Activated gamma-delta T cell treated with Interleukin-2 at 50 U/mL for 16 hours (primary cell): Measurements from ENCODE around the gene P2RY8.
"Not testable (repeated sequence)": the region's sequence is repeated elsewhere in the genome, so short reads cannot be mapped to it uniquely, and the experiment has no call there.

Source experiments
- DNase-seq: peaks from one replicate; pipeline ENCODE4 v3.0.0-alpha.2; 2020

The P2RY8 gene

DNA sequence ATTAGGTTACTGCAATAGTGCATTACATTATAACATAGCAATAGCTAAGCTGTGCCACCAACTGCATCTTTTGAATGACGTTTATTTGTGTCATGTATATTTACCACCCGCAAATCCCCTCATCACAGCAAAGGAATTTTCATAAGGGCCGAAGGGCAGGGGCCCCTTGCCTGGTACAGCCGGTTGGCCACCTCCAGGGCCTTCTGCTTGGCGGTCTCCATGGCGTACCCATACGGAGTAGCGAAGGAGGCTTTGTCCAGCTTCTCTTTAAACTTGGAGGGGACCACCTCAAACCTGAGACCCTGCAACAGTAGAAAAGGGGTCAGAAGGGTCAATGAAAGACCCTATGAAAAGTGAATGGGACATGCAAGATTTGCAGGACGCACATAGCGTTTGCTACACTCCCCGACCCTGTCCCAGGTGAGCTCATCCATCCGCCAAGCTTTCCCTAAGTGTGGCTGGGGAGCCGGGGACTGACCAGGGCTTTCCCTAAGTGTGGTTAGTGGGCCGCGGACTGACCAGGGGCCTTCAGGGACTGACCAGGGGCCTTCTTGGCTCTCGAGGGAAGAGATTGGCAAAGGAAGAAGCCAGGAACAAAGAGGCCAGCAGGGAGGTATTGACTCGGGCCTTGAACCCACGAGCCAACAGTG lies 94.8 kb downstream of the P2RY8 start:
- no peak for DNase-seq

DNA sequence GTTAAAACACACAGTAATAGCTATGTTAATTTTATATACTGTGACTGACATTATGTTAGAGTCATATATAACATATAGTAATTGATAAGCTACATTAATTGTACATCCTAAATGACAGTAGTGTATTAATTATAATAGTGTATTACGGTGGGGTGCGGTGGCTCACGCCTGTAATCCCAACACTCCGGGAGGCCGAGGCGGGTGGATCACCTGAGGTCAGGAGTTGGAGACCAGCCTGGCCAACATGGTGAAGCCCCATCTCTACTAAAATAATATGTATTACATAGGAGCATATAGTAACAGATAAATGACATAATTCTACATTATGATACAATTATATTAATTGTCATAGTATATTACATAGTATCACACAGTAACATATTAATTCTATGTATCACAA lies 96.5 kb downstream of the P2RY8 start:
- DNase-seq = no peak

DNA sequence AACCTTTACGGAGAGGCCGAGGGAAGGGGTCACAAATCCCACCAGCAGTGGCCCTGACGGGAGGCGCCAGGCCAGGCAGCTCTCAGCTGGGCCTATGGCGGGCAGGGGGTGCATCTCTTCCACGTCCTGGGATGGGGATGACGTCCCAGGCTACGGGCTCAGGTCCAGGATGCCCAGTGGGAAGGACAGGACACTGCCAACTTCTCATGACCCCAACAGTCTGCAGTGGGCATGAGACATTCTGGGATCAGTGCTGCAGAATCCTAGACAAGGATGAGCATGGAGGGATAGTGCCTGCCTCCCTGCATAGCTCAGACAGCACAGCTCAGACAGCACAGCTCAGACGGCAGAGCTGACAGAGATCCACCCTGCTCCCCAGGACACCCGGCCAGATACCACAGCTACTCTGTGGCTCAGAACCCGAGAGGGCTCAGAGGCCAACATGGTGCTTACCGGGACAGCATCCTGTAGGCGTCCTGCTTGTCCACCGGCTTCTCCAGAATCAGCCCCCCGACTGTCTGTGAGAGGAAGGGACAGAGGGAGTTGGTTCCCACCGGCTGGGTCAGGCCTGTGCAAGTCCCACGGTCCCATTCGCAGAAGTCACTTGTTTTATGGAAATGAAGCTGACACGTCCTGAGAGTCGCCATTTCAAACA lies 101.6 kb downstream of the P2RY8 start:
- DNase-seq = no peak

DNA sequence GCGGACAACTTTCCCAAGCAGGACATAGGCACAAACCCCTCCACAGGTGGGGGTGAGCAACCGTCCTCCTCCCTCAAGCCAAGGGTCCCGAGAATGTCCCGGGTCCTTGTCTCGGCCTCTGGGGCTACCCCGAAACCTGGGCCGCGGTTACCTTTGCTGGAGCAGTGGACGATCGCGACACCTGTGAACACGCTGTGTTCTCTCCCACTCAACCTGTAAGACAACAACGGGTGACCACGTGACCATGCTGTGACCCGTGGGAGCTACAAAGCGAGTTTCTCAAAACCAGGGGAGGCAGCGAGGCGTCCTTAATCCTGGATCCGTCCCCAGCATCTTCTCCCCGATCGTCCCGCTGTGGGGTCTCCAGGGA lies 102.1 kb downstream of the P2RY8 start:
- no peak for DNase-seq

DNA sequence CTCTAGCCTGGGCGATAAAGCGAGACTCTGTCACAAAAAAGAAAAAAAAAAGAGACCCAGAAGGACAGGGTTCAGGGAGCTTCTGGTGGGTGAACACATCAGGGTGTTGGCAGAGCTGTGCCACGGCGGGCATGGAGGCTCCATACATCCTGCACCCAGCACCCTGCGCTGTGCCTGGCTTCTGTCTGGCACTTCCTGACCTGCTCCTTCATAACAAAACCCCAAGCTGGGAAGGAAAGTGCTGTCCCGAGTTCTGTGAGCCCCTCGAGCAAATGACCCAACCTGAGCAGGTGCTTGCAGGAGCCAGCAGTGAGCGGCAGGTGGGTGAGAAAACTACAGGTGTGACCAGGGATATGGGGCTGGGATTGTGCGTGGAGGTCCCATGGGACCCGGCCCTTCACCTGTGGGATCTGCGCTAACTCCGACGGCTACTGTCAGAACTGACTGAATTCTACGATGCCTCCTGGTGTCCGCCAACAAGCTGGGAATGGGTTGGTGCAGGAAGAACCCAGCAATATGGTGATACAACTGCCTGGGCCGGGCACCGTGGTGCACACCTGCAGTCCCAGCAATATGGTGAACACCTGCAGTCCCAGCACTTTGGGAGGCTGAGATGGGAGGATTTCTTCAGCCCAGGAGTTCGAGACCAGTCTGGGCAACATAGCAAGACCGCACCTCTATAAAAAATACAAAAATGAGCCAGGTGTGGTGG lies 103.2 kb downstream of the P2RY8 start:
- no peak for DNase-seq

DNA sequence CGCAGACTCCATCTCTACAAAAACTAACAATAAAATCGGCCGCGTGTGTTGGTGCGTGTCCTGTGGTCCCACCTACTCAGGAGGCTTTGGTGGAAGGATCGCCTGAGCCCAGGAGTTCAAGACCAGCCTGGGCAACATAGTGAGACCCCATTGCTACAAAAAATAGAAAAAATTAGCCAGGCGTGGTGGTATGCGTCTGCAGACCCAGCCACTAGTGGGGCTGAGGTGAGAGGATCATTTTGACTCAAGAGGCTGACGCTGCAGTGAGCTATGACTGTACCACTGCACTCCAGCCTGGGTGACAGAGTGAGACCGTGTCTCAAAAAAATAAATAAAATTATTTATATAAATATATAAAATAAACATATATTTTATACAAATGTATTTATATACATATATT lies 106.5 kb downstream of the P2RY8 start:
- DNase-seq = no peak

DNA sequence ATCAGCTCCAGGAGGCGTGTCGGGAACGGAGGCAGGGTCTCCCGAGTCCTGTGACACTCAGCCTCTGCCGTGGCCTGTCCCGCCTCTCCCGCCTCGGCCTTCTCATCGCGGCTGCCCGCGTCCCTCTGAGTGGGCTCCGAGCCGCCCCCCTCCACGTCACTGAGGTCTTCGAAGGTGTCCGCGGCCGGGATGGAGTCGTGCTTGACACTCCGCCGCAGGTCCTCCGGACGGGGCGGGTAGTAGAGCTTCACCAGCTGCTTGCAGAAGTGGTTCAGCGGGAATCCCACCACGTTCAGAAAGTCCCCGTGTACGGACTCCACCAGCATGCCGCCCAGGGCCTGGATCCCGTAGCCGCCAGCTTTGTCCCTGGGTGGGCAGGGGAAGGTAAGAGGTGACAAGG lies 109.2 kb downstream of the P2RY8 start:
- DNase-seq = no peak

DNA sequence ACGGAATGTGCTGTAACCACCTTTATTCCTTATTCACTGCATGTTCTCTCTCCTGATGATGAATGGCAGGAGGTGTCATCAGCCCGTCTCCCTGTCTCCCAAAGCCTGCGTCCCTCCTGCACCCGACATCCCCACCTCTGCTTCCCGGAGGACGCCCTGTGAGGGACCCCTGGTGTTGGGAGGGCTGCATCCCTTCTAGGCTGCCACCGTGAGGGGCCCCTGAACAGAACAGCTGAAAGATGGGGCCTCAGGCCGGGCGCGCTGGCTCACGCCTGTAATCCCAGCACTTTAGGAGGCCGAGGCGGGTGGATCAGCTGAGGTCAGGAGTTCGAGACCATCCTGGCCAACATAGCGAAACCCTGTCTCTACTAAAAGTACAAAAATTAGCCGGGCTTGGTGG lies 110.7 kb downstream of the P2RY8 start:
- DNase-seq = not testable (repeated sequence)

DNA sequence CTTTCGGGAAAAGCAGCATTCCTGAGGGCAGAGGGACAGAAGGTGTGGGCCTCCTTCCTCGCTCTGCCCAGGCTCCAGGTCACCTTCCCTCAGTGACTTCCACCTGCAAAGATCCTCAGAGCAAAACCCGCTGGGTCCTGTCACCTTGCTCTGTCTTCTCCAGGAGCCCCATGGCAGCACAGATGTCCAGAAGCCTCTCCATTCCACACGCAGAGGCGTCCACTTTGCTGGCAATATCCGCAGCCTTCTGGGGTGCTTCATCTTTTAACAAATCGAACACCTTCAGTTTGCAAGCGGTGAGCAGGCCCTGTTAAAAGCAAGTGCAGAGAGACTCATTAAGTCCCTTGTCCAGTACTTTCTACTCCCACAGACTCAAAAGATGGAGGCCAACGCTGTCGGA lies 111.6 kb downstream of the P2RY8 start:
- DNase-seq = no peak

DNA sequence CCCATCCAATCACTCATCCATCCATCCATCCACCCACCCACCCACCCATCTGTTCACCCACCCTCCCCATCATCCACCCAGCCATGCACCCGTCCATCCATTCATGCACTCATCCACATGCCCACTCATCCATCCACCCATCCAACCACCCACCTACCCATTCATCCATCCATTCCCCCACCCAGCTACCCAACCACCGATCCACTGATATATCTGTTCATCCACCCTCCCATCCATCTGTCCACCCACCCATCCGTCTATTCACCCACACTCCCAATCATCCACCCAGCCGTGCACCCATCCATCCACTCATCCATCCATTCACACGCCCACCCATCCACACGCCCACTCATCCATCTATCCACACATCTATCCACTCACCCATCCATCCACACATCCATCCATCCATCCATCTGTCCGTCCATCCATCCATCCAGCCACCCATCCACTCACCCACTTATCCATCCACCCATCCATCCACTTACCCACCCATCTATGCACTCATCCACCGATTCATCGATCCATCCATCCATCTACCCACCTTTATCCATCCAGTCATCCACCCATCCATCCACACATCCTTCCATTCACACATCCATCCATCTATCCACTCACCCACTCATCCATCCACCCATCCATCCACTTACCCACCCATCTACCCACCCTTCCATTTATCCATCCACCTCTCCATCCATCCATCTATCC lies 112.7 kb downstream of the P2RY8 start:
- DNase-seq = no peak

DNA sequence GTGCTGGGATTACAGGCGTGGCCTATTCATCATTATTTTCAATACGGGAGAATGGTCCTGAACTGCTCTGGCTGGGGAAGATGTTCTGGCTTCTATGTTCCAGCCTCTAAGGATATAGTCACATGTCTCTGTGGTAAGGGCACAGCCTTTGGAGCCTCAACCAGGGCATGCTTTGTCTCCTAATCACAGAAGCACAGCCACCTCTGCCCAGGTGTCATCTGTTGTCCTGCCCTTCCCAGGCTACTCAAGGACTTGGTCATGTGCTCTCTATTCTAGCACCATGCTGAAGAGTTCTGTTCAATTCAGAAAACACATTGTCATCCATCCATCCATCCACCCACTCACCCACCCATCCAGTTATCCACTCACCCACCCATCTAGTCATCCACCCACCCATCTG lies 113.8 kb downstream of the P2RY8 start:
- DNase-seq = no peak

DNA sequence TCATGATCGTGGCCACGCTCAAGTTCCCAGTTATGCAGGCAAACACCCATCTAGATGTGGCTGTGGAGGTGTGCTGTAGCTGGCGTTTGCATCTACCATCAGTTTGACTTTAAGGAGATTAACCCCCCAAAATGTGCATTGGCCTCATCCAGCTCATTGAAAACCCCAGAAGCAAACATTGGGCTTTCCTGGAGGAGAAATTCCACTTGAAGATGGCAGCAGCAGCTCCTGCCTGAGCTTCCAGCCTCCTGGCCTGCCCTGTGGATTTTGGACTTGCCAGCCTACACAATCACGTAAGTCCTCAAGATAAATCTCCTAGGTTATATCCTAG lies 114.9 kb downstream of the P2RY8 start:
- DNase-seq = no peak

DNA sequence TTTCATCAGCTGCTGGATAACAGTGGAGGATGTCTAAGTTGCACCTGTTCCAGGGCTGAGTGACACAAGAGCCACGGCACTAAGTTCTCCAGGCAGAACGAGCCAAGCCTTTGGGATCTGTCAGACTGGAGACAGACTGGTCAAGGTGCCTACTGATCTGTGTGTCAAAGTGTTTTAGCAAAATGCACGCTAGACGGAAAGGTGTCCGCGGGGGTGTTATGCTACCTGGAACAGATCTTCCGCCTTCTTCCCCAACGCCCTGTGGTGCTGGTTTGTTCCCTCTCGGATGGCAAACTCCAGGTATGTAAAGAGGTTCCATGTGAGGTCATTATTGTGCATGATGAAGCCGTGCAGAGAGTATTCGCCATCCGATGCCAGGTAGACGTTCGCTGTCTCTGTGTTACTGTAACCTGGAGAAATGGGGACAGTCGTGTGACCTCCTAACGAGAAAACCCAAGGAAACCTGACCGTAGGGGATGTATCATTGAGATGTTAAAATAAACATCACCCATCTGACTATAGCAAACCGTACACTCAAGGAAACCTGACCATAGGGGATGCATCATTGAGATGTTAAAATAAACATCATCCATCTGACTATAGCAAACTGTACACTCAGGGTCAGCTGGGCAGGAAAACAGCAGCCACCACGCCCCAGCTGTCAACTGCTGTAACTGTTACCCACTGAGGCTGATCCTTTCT lies 115.4 kb downstream of the P2RY8 start:
- no peak for DNase-seq

DNA sequence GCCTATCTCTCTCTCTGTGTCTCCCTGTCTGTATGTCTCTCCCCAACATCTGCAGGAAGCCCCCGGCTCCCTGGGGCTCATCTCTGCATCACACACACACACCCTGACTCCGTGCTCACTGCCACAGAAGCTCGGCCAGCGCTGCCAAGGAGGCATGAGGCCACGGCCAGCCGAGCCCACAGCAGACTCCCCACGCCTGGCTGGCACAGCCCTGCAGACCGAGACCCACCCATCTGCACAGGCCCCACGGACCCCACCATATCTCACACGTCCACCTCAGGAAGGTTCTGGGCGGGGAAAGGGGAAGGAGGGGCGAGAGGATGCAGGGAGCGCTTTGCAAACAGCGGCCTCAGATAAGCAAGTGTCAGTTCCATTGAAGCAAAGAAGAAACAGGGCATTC lies 116.6 kb downstream of the P2RY8 start:
- DNase-seq = no peak

DNA sequence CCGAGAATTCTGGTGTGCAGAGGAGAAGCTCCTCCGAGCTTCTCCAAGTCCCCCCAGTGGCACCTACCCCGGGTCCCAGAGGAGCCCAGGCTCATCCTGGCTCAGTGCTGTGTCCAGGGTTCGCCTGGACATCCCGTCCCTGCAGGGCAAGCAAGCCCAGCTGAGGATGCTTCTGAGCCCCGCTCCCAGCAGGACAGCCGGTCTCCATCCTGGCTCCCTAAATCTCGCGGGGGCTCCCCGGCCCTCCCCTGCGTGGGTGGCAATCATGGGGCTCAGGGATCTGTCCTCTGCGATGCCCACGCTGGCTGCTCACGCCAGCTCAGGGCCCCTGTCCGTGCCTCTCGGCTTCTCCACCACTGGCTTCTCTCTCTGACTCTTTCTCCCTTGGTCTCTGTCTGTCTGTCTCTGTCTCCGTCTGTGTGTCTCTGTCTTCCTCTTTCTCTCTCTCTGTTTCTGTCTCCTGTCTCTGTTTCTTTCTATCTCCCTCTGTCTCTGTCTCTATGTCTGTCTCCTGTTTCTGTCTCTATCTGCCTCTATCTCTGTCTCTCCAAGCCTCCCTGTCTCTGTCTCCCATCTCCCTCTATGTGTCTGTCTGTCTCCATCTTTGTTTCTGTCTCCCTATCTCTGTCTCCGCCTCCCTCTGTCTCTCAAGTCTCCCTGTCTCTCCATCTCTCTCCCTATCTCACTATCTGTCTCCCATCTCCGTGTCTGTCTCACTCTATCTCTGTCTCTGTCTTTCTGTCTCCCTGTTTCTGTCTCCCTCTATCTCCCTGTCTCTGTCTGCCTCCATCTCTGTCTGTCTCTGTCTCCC lies 117.2 kb downstream of the P2RY8 start:
- DNase-seq = no peak

DNA sequence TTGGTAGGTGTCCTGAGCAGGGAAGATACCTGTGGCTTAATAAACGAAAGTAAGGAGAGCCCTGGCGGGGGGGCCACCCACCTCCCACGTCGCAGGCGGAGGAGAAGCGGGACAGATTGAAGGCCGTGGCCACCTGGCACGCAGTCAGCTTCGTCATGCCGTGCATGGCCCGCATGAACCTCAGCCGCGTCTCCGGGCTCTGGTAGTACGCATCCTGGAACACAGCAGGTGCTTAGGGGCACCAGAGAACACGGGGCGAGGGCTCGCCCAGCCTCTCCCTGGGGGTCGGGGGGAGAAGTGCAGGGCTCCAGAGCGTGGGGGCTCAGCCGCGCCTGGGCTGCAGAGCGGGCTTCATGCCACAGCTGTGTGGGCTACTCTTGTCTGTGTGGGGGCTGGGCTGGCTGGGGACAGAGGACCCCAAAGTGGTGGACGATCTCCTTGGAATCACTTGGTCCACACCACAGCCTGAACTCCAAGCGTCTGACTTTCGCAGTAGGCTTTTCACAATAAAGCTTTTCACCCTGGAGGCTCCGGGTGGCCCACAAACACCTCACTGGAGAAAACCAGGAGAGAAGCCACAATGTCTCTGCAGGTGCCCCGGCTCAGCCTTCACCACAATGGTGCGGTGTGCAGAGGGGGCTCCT lies 118.0 kb downstream of the P2RY8 start:
- DNase-seq = no peak

DNA sequence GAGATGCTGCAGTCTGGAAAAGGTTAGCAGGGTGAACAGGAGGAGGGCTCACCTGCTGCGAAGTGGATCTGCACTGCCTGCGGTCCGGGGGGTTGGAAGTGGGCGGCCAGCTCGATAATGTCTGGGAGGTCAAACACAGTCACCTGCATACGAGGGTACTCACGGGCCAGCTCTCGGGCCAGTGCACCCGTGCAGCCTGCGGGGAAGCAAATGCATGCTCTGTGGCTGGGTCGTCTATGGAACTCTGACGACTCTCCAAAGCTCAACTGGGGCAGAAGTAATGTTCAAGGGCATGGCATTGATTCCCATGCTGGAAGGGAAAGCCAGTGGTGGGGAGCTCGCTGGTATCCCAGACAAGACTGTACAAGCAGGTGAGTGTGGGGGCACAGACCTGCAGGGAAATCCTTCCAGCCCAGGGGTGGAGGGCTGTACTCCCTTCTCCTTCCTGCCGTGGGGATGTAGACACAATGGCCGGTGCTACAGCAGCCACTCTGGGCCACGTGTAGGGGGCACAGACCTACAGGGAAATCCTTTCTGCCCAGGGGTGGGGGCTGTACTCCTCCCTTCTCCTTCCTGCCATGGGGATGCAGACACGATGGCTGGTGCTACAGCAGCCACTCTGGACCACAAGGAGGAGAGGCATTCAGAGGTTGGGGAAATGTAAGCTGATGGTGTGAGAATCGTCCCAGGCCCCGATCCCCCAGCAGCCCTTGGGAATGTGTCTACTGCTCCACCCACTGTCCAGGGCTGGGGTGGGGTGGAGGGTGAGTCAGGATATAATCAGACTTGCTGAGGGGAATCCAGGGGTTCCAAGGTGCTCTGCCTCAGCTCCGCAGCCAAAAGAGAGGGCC lies 118.8 kb downstream of the P2RY8 start:
- no peak for DNase-seq

DNA sequence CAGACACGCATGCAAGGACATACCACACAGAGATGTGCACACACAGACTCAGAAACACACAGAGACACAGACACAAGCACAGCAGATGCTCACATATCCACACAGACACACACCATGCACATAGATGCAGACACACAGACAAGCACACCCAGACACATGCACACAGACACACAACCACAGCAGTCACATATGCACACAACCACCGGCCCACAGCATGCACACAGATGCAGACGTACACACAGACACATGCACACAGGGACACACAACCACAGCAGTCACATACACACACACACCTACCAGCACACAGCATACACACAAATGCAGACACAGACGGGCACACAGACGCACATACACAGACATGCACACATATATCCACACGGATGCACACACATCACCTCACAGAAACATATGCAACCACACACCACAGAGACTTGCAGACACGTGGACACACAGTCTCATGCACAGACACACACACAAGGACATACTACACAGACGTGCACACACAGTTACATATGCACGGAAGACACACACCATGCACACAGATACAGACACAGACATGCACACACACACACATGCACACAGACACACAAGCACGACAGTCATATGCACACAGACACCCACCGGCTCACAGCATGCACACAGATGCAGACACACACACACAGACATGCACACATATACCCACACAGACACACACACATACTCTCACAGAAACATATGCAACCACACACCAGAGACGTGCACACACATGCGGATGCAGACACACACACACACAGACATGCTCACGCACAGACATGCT lies 119.8 kb downstream of the P2RY8 start:
- no peak for DNase-seq

DNA sequence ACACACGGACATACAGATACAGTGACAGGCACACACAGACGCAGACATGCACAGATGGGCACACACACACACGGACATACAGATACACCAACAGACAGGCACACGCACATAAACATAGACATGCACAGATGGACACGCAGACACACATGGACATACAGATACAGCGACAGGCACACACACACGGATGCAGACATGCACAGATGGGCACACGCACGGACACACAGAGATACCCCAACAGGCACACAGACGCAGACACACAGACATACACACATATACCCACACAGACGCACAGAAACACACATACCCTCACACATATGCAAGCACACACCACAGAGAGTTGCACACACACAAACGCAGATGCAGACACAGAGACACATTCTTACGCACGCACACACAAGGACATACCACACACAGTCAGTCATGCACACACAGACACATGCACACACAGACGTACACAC lies 120.6 kb downstream of the P2RY8 start:
- no peak for DNase-seq
